Measurements from ENCODE around the gene LMF1.

- TF ChIP-seq, protein P1, sequence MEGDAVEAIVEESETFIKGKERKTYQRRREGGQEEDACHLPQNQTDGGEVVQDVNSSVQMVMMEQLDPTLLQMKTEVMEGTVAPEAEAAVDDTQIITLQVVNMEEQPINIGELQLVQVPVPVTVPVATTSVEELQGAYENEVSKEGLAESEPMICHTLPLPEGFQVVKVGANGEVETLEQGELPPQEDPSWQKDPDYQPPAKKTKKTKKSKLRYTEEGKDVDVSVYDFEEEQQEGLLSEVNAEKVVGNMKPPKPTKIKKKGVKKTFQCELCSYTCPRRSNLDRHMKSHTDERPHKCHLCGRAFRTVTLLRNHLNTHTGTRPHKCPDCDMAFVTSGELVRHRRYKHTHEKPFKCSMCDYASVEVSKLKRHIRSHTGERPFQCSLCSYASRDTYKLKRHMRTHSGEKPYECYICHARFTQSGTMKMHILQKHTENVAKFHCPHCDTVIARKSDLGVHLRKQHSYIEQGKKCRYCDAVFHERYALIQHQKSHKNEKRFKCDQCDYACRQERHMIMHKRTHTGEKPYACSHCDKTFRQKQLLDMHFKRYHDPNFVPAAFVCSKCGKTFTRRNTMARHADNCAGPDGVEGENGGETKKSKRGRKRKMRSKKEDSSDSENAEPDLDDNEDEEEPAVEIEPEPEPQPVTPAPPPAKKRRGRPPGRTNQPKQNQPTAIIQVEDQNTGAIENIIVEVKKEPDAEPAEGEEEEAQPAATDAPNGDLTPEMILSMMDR (IDR thresholded peaks at IDR 0.05), result no peak
- no peak for TF ChIP-seq POLR2A (IDR thresholded peaks at IDR 0.05)
- no peak for TF ChIP-seq POLR2AphosphoS5 (IDR thresholded peaks at IDR 0.05)
Observed at GRCh38 chr16:827513-827912, 143.3 kb downstream of the LMF1 start.

Measured in prostate gland (tissue), 2 donors.